ES-I3 (cell line): ENCODE results near the gene ASAH2.

Experiments used
- H3K36me3 ChIP-seq: 2 replicates; pipeline ENCODE4 v1.6.1; 2013; ENCODE audit warnings: mild to moderate bottlenecking, low read length, control low read depth, moderate library complexity; ENCODE audit not compliant: insufficient read depth
- H3K4me1 ChIP-seq: 2 replicates; pipeline ENCODE4 v1.6.1; 2013; ENCODE audit warnings: mild to moderate bottlenecking, control low read depth, low read length; ENCODE audit not compliant: insufficient read depth
- H3K9ac ChIP-seq: 2 replicates; pipeline ENCODE4 v1.6.1; 2013; ENCODE audit warnings: low read depth, mild to moderate bottlenecking, low read length, moderate library complexity
- H3K9me3 ChIP-seq: 2 replicates; pipeline ENCODE4 v1.6.1; 2013; ENCODE audit warnings: mild to moderate bottlenecking, low read length, moderate library complexity; ENCODE audit not compliant: control insufficient read depth, insufficient read depth

ASAH2 gene

GRCh38 chr10:50231515-50232260, 19.6 kb downstream of the ASAH2 start:
- 0 out of 2 replicates have a peak, but pooled peaks cover 3% of the 10 kb centered on the region for H3K4me1 ChIP-seq
- no peak overlapping the region for H3K9ac ChIP-seq
- H3K36me3 ChIP-seq, result no peaks in the 10 kb centered on the region
- no peaks in the 10 kb centered on the region for H3K9me3 ChIP-seq

DNA sequence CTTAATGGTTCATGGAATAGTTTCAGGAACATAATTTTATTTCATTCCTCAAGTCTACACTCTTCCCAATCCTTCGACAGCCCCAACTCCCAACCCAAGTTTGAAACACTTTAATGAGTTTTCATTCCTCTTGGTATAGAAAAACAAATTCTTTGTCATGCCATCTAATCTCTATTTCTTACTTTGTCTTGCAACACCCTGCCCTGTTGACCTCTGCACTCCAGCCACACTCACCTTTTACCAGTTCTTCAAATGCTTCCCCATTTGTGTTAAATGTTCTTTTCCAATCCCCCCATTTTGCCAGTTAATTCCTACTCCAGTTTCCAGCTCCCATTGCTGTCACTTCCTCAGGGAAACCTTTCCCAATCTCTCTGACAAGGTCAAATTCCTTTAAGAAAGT, 21.9 kb downstream of the ASAH2 start:
- Histone ChIP-seq H3K9ac (no peak overlapping the region), H3K36me3 (no peaks in the 10 kb centered on the region), H3K9me3 (no peaks in the 10 kb centered on the region), H3K4me1 (0 out of 2 replicates have a peak, but pooled peaks cover 3% of the 10 kb centered on the region)

DNA sequence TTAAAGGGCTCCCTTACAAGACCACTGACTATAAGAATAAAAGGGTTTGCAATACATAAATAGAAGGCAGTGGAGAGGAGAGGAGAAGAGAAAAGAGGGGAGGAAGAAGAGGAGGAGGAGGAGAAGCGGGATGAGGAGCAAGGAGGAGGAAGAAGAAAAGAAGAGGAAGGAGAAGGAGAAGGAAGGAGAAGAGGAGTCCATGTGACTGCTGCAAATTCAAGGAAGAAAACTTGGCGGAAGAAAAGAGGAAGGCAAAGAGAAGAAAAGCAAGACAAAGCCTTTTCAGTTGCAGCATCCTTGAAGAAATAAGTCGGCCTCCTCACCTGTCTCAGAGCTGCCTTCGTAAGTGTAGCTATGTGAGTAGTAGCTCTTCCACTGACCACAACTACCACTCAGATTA, 22.6 kb downstream of the ASAH2 start:
- Histone ChIP-seq H3K9ac (no peak overlapping the region), H3K4me1 (0 out of 2 replicates have a peak, but pooled peaks cover 3% of the 10 kb centered on the region), H3K9me3 (no peaks in the 10 kb centered on the region), H3K36me3 (no peaks in the 10 kb centered on the region)

DNA sequence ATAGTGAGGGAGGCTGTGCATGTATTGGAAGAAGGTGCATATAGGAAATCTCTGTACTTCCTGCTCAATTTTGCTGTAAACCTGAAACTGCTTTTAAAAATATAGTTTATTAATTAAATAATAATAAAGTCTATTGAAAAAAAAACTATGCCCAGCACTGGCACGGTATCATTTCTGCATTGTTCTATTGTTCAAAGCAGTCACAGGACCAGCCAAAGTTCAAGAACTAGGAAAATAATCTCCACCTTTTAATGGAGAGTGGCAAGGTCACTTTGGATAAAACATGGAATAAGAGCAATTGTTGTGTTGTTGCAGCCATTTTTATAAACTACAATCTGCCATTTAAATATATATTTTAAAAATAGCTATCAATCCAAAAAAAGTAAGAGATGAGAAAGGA, 24.7 kb downstream of the ASAH2 start:
- no peaks in the 10 kb centered on the region for H3K9me3 ChIP-seq
- no peak overlapping the region for H3K9ac ChIP-seq

DNA sequence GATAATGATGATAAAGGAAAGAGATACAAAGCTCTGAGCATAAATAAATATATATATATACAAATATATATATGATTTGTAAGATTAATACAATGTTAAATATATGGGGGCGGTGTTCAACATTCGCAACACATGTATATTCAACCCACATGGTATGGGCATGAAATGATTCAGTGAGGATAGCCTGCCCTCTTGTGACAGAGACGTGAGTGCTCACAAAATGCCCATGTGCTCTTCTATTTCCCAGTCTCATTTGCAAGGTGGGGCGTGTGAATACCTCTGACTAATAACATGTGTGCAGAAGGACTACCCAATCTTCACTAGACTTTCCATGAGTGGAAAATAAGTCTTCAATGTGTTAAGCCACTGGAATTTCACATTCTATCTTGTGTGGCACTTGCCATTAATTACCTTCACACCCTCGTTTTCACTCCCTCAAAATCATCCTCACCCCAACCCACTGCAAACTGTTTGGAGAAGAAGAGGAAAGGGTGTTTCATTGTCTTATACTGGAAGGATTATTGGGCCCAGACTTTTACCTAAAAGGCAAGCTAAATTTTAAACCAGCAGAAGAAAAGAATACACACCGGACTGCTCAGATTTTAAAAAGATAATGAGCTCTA, 26.9 kb downstream of the ASAH2 start:
- Histone ChIP-seq H3K9ac (no peak overlapping the region), H3K36me3 (no peaks in the 10 kb centered on the region), H3K9me3 (no peaks in the 10 kb centered on the region), H3K4me1 (no peaks in the 10 kb centered on the region)

More for the DNA sequence above, 24.7 kb downstream of the ASAH2 start:
- Histone ChIP-seq H3K4me1 (no peaks in the 10 kb centered on the region), H3K36me3 (no peaks in the 10 kb centered on the region)

GRCh38 chr10:50222199-50222598, 29.1 kb downstream of the ASAH2 start:
- no peaks in the 10 kb centered on the region for H3K36me3 ChIP-seq
- H3K9ac ChIP-seq, result no peak overlapping the region
- H3K9me3 ChIP-seq, result no peaks in the 10 kb centered on the region
- H3K4me1 ChIP-seq, result no peaks in the 10 kb centered on the region

- no peak overlapping the region for H3K9ac ChIP-seq
- no peaks in the 10 kb centered on the region; the same call in 1 of the 2 replicates for H3K36me3 ChIP-seq
- no peaks in the 10 kb centered on the region for H3K9me3 ChIP-seq
- no peaks in the 10 kb centered on the region for H3K4me1 ChIP-seq
Observed at GRCh38 chr10:50221470-50221869, 29.8 kb downstream of the ASAH2 start.

- no peaks in the 10 kb centered on the region; the same call in 1 of the 2 replicates for H3K36me3 ChIP-seq
- H3K4me1 ChIP-seq, result no peaks in the 10 kb centered on the region
- H3K9me3 ChIP-seq, result no peaks in the 10 kb centered on the region
- no peak overlapping the region for H3K9ac ChIP-seq
Observed at GRCh38 chr10:50219646-50220045, 31.7 kb downstream of the ASAH2 start.

DNA sequence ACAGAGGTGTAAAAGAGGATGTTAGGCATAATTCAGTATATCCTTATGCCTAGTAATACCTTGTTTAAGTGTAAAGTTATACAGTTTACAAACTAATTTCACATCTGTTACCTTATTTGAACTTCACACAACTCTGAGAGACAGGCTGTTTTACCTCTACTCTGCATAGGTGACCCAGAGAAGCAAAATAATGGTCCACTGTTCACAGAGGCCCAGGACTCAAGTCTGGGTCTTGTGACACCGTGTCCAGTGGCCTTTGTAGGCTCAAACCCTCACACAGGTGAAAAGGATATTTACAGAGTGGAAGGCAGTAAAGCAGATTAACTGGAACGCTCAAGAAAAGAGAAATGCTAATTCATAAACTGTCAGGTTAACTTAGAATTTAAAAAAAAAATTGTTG, 32.1 kb downstream of the ASAH2 start:
- H3K36me3 ChIP-seq, result no peaks in the 10 kb centered on the region; the same call in 1 of the 2 replicates

GRCh38 chr10:50216894-50217293, 34.4 kb downstream of the ASAH2 start:
- no peaks in the 10 kb centered on the region for H3K9me3 ChIP-seq
- no peaks in the 10 kb centered on the region for H3K4me1 ChIP-seq
- H3K36me3 ChIP-seq, result no peaks in the 10 kb centered on the region; the same call in 1 of the 2 replicates
- H3K9ac ChIP-seq, result no peak overlapping the region

More for the DNA sequence above, 32.1 kb downstream of the ASAH2 start:
- Histone ChIP-seq H3K9ac (no peak overlapping the region), H3K4me1 (no peaks in the 10 kb centered on the region), H3K9me3 (no peaks in the 10 kb centered on the region)

DNA sequence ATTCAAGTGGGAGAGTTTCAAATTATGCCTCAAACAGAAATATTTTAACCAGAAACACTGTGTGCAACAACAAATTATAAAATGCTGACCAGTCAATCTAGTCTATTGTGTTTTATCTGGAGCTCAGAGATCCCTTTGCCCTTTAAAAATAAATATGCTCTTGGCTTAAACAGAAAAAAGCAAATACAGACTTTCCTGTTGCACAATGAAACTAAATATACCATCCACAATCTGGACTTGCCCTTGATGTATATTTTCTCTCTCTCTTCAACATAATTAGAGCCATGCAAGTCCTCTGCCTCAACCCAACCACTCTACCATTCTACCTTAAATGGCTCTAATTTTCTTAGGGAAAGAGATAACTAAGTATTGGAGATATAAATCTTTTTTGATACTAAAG, 34.9 kb downstream of the ASAH2 start:
- Histone ChIP-seq H3K36me3 (no peaks in the 10 kb centered on the region; the same call in 1 of the 2 replicates), H3K4me1 (no peaks in the 10 kb centered on the region), H3K9me3 (no peaks in the 10 kb centered on the region), H3K9ac (no peak overlapping the region; the same call in 1 of the 2 replicates)

DNA sequence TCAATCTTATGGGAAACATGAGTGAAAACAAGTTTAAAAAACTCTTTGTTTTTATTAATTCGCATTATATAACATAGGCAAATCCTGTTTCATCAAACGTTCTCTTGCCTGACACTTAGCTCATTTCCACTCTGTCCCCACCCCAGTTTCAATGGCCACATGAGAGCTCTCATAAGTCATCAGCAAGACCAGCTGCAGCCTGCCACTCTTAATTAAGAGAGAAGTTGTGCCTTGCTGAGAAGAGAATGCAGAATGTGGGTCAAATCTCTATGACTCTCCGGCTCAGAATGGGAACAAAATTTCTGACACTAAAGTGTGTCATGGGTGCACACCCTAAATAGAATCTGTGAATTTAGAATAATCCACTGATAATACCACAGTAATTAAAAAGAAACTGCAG, 39.6 kb downstream of the ASAH2 start:
- no peak overlapping the region for H3K9ac ChIP-seq
- H3K9me3 ChIP-seq, result no peaks in the 10 kb centered on the region
- no peaks in the 10 kb centered on the region for H3K4me1 ChIP-seq
- no peaks in the 10 kb centered on the region for H3K36me3 ChIP-seq

- H3K36me3 ChIP-seq, result no peaks in the 10 kb centered on the region
- no peak overlapping the region for H3K9ac ChIP-seq
- H3K9me3 ChIP-seq, result no peaks in the 10 kb centered on the region
Observed at GRCh38 chr10:50210876-50211275, 40.4 kb downstream of the ASAH2 start.

More at GRCh38 chr10:50210876-50211275, 40.4 kb downstream of the ASAH2 start:
- H3K4me1 ChIP-seq, result no peaks in the 10 kb centered on the region
